HG03575 (cell line): ENCODE data around the gene BNIP3.
A peak's percentile ranks its signal among the peaks of the same experiment; 100 is the strongest.

Experiments
- ATAC-seq: cut with Tn5 transposase; IDR thresholded peaks from one replicate; pipeline ENCODE4 v1.9.1; 2021; ENCODE audit not compliant: unreplicated experiment, insufficient number of reproducible peaks, low FRiP score; ENCODE audit errors: extremely low read depth

The BNIP3 gene

GRCh38 chr10:131938681-131939080, 43.0 kb downstream of the BNIP3 start:
- ATAC-seq, result no peak

GRCh38 chr10:131937836-131938235, 43.9 kb downstream of the BNIP3 start:
- ATAC-seq, result no peak

DNA sequence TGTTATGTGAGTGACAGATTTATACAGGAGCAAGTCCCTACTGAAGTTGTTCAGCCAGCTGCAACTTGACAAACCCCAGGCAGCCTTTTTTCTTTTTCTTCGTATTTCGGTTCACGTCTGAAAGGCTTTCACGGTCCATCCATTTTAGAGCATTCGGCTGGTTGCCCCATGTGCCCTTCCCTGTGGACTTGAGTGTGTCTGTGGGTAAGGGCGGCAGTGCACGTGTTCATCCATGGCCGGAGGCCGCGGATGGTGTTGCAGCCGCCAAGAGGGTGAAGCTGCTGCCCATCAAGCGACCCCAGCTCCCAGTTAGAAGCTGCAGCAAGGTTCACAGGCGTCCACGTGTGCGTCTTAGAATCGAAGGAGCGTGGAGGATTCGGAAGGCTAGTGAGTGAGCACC, 45.0 kb downstream of the BNIP3 start:
- no peak for ATAC-seq

DNA sequence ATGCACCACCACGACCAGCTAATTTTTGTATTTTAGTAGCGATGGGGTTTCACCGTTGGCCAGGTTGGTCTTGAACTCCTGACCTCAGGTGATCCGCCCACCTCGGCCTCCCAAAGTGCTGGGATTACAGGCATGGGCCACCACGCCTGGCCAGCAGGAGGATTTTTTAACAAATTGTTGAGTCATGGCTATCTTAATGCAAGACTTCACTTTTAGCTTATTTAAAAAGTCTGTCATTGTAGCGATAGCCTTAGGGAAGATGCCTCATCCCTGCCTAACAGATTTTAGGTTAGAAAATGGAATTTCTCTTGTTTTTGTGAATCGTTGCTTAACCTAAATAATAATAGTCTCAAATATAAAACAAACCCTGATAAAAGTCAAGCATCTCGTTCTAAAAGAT, 45.4 kb downstream of the BNIP3 start:
- no peak for ATAC-seq

DNA sequence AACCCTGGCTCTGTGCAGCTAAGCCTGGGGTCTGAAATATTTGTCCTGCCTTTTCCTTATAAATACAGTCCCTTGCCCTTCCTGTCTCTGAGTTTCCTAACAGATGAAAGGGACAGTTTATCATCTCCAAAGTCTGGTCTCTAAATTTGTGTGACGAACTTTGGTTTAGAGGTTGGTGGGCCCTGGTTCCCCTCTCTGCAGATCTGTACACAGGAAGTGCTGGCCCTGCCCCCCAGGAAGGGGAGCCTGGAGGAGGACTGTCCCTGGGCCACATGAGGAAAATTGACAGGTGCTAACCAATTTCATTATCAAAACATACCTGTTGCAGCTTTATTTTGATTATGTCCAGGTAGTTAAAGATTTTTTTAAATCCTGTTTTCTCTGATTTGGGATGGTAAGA, 46.5 kb downstream of the BNIP3 start:
- no peak for ATAC-seq

DNA sequence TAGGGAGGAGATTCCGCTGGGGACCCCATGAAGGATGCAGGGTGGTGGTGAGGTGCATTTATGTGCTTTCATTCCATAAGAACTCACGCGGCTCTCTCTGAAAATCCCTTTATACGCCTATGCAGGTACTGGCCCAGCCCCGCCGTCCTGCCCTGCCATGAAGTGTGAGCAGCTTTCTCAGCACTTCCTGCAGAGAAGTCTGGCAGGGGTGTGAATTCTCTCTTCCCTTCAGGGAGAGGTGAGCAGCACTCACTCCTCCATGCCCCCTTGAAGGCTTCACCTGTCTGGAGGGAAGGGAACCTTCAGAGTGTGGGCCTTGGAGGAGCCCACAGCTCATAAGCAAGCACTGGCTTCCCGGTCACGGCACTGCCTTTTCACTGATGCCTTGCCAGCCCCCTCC, 47.0 kb downstream of the BNIP3 start:
- ATAC-seq, result no peak

DNA sequence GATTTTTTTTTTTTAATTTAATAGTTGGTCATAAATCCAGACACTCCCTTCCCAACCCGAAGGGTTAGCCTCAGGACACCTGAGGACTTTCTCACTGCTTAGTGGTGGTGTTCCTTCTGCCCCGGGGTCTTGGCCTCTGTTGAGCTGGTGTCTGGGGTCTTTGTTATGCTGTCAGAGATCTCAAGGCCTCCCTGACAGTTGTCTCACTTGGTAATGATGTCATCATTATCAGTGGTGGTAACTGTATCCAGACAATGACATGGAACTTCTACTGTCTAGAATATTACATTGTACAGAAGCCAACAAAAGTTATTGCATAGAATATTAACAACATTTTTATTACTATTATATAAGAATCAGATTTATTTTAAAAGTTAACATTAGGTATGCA, 48.0 kb downstream of the BNIP3 start:
- no peak for ATAC-seq

GRCh38 chr10:131933016-131933695, 48.6 kb downstream of the BNIP3 start:
- ATAC-seq, result no peak

DNA sequence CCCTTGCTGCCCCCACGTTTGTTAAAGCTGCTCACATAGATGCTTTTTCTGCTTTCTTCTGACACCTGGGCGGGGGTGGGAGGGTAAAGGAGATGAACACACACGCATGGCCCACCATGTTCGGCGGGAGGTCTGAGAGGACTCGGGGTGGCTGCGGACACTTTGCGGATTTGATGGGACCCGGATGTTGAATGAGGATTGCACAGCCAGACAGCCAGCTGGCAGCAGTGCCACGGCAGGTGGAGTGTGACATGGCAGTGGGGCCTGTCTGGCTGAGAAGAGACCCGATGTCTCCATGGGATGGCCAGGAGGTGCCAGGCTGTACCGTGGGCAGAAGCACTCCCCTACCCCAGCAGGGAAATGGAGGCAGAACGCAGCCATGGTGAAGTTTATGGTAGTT, 49.7 kb downstream of the BNIP3 start:
- no peak for ATAC-seq

- no peak for ATAC-seq
Measured at GRCh38 chr10:131930586-131931330, 51.0 kb downstream of the BNIP3 start.

GRCh38 chr10:131930150-131930549, 51.6 kb downstream of the BNIP3 start:
- ATAC-seq, result no peak

- no peak for ATAC-seq
Measured at GRCh38 chr10:131929122-131929845, 52.4 kb downstream of the BNIP3 start.

- ATAC-seq, result peak; percentile 71
Measured at GRCh38 chr10:131928248-131929095, 53.3 kb downstream of the BNIP3 start.

DNA sequence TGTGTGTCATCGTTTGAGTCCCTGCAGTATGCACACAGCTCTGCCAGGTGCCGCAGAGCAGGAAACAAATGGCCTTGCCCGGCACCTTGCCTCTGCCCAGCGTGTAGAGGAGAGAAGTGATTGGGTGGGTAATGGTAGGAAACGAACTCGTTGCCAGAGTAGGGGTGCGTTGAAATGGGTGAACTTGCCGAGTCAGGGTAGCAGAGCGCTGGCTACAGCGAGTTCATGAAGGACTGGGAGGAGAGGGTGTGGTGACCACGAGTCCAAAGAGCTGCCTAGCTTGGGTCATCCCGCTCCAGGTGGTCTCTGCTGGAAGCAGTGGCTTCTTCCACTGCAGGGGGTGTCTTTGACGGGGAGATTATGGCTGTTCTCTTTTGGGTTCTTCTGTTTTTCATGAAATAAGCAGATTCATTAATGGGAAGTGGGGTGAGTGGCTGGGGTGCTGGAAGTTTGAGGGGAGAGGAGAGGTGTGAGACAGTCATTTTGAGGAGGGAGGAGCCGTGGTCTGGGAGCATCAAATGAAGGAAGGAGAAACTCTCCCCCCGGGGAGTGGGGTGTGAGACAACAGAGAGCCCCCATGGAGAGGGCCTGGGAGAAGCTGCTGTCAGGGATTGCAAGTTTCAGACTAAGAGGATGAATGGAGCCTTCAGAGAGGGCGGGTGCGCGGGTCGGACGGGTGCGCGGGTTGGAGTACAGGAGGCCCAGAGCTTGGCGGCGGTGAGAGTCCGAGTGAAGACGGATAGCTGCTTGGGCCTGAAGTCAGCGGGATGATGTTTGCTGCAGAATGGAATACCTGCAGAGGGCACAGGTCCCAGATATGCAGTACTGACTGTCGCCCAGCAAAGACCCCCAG, 54.8 kb downstream of the BNIP3 start:
- no peak for ATAC-seq

GRCh38 chr10:131926253-131926652, 55.5 kb downstream of the BNIP3 start:
- ATAC-seq, result no peak

- no peak for ATAC-seq
Measured at GRCh38 chr10:131925716-131926115, 56.0 kb downstream of the BNIP3 start.

DNA sequence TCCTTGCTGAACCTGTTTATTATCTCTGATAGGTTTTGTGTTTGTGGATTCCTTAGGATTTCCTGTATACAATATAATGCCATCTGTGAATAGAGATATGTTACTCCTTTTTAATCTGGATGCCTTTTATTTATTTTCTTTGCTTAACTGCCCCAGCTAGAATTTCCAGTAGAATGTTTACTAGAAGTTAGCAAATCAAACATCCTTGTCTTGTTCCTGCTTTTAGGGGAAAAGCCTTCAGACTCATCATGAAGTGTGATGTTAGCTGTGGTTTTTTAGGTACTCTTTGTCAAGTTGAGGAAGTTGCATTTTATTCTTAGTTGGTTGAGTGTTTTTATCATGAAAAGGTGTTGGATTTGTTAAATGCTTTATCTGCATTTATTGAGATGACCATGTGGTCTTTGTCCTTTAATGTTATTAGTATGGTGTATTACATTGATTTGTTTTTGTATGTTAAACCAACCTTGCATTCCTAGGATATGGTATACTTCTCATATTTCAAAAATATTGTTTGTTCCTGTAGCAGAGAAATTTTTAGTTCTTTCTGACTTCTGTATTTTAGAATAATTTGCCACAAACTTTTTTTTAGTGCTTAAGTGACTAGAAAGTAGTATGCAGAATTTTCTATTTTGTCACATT, 56.6 kb downstream of the BNIP3 start:
- ATAC-seq, result no peak
